ENCODE results near the gene USP44. TPM values are rescaled to one million over a fixed set of nuclear protein-coding genes. Genes with fewer than 3 reads are reported as not detected.

The USP44 gene
- total RNA-seq, 2 donors from 2014 or later = 0.22 to 0.80 TPM

DNA sequence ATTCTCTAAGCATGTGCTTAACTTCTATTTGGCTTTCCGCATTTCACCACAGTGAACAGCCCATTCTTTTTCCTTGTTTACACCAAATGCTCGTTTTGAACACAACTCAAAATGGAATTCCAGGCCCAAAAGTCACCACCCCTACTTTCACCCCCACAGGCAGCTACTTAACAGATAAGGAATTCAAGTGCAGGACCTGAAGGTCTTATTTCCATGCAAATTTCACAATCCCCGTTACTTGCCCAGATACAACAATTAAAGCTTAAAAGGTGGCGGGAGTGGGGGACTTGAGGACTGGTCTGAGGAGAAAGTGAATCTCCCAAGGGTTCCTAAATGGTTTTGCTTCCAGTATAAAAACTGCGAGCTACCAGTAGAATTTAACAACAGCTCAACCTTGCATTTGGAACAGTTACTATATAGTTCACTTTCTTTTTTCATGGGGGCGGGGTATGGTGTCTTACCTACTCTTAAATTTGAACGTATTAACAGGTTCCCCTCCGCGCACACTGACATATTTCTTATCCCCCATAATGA, 3.7 kb downstream of the USP44 start:
- TF ChIP-seq, protein P1, sequence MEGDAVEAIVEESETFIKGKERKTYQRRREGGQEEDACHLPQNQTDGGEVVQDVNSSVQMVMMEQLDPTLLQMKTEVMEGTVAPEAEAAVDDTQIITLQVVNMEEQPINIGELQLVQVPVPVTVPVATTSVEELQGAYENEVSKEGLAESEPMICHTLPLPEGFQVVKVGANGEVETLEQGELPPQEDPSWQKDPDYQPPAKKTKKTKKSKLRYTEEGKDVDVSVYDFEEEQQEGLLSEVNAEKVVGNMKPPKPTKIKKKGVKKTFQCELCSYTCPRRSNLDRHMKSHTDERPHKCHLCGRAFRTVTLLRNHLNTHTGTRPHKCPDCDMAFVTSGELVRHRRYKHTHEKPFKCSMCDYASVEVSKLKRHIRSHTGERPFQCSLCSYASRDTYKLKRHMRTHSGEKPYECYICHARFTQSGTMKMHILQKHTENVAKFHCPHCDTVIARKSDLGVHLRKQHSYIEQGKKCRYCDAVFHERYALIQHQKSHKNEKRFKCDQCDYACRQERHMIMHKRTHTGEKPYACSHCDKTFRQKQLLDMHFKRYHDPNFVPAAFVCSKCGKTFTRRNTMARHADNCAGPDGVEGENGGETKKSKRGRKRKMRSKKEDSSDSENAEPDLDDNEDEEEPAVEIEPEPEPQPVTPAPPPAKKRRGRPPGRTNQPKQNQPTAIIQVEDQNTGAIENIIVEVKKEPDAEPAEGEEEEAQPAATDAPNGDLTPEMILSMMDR (IDR thresholded peaks at IDR 0.05) = no peak
- H3K27ac ChIP-seq = no peak overlapping the region
- no peaks in the 10 kb centered on the region for H3K4me1 ChIP-seq
- peaks cover 17% of the 10 kb centered on the region for H3K27me3 ChIP-seq
- intact Hi-C loops (cut with DNase I) = no loop called here
- H3K9ac ChIP-seq (ENCODE audit: low read depth in 2 of 2, low read length in 2 of 2) = no peak overlapping the region
- H3K36me3 ChIP-seq = no peaks in the 10 kb centered on the region
- peak overlapping the region; percentile 57 for H3K4me3 ChIP-seq
- no peak for DNase-seq
- H3K9me3 ChIP-seq = no peaks in the 10 kb centered on the region

DNA sequence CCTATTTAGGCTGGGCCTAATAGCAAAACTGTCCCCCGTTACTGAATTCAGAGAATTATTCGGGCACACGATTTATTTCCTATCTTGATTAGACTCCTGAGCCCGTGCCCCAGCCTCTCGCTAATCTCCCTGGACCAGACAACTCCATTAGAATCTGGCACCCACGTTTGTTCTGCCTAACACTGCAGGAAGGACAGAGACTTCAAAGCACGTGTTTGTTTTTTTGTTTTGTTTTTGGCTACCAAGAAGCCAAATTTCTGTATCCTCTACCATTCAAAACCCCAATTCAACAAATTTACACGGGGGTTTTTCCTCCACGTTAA, 4.8 kb downstream of the USP44 start:
- H3K4me1 ChIP-seq = no peaks in the 10 kb centered on the region
- no peak for DNase-seq
- H3K27me3 ChIP-seq = peaks cover 17% of the 10 kb centered on the region
- no peaks in the 10 kb centered on the region for H3K36me3 ChIP-seq
- TF ChIP-seq, protein P1 (IDR thresholded peaks at IDR 0.05) = no peak
- no peak overlapping the region for H3K27ac ChIP-seq
- no peak overlapping the region for H3K9ac ChIP-seq (ENCODE audit: low read depth in 2 of 2, low read length in 2 of 2)
- no peak overlapping the region for H3K4me3 ChIP-seq
- intact Hi-C loops (cut with DNase I) = no loop called here
- H3K9me3 ChIP-seq = no peaks in the 10 kb centered on the region

DNA sequence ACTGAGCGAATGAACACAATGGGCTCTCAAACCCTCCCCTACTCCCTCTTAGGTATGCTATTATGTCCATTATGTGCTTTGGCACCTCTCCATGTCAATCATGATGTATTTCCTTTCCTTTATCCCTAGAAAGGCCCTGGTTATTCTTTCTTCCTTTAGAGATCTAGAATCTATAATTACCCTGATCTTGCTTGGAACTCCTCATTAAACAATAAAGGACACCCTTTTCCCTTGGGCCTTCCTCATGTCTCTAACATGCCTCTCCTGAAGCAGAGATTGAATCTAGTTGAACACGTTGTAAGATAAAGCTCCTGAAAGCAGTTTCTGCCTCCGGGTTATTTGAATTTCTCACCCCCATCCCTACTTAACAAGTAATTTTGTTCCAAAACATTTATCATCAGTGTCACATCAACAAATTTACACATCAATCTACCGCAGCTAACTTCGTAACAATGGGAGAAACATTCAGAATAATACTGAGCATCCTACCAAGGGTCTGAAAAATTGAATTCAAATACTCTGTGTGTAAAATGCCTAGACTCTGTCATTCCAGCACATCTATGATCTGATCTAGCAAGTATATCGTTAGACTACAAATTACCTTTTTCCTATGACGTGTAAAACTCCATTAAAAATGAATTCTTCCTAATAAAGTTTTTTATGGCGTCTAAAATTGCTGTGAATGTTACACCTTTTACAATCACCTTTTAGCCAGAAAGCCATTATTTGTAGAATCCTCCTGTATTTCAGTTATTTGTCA, 5.4 kb downstream of the USP44 start:
- Histone ChIP-seq H3K27ac (no peak overlapping the region), H3K9ac (ENCODE audit: low read depth in 2 of 2, low read length in 2 of 2) (no peak overlapping the region), H3K4me1 (no peaks in the 10 kb centered on the region), H3K9me3 (no peaks in the 10 kb centered on the region), H3K27me3 (peaks cover 17% of the 10 kb centered on the region), H3K36me3 (no peaks in the 10 kb centered on the region), H3K4me3 (no peak overlapping the region)
- no peak for DNase-seq
- TF ChIP-seq, protein P1 (IDR thresholded peaks at IDR 0.05) = no peak
- intact Hi-C loops (cut with DNase I) = no loop called here

DNA sequence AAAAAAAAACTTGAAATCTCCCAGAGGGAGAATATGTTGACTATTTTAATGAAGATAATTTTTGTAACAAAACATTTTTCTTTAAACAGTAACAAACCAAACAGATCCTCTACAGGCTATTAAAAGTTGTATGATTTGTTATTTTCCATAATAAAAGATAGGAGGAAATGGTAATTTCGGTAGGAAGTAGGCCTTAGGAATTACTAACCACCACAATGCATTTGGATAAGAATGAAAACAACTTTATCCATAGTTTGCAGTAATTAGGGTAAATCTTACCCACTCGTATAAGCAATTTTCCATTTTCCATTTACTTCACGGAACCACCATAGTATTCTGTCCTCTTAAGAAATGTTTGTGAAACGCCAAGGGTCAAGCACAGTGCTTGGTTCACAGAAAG, 6.0 kb downstream of the USP44 start:
- TF ChIP-seq, protein P1 (IDR thresholded peaks at IDR 0.05) = no peak
- intact Hi-C loops (cut with DNase I) = no loop called here
- Histone ChIP-seq H3K9ac (ENCODE audit: low read depth in 2 of 2, low read length in 2 of 2) (no peak overlapping the region), H3K4me1 (no peaks in the 10 kb centered on the region), H3K27ac (no peak overlapping the region), H3K27me3 (peaks cover 17% of the 10 kb centered on the region), H3K9me3 (no peaks in the 10 kb centered on the region), H3K4me3 (no peak overlapping the region), H3K36me3 (no peaks in the 10 kb centered on the region)
- DNase-seq = no peak

DNA sequence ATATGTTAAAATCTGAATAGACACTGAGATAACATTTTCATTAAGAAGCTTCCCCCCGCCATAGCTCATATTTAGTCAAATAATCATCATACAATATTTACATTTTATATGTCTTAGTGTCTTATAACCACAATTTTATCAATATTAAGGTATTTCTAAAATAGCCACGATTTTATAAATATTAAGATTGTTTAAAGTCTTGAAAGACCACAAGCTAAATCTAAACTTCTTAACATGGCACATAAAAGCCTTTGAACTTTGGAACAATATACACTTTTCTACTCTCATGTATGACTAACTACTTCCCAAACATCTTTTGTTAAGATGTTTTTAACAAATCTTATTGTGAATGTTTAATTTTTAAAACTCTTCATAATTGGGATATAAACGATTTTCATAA, 6.5 kb downstream of the USP44 start:
- Histone ChIP-seq H3K9me3 (no peaks in the 10 kb centered on the region), H3K27me3 (peaks cover 17% of the 10 kb centered on the region), H3K4me3 (no peak overlapping the region), H3K27ac (no peak overlapping the region), H3K9ac (ENCODE audit: low read depth in 2 of 2, low read length in 2 of 2) (no peak overlapping the region), H3K4me1 (no peaks in the 10 kb centered on the region), H3K36me3 (no peaks in the 10 kb centered on the region)
- no peak for DNase-seq
- TF ChIP-seq, protein P1 (IDR thresholded peaks at IDR 0.05) = no peak
- intact Hi-C loops (cut with DNase I) = no loop called here
